Muscle of leg (tissue), 11 donors: Measurements from ENCODE around the gene KCNMA1. TPM values are rescaled to one million over a fixed set of nuclear protein-coding genes. Genes with fewer than 3 reads are reported as not detected.

Experiments used
- DNase-seq: peaks from one replicate; pipeline ENCODE4 v3.0.0; 2013
- H3K27ac ChIP-seq: one replicate; pipeline ENCODE4 v1.5.1; 2013; ENCODE audit warnings: mild to moderate bottlenecking, low read length, control low read depth
- H3K27me3 ChIP-seq: one replicate; pipeline ENCODE4 v1.6.1; 2013; ENCODE audit warnings: low read length; ENCODE audit not compliant: control insufficient read depth, insufficient read depth
- H3K36me3 ChIP-seq: one replicate; pipeline ENCODE4 v1.6.1; 2013; ENCODE audit warnings: low read length; ENCODE audit not compliant: control insufficient read depth, insufficient read depth
- H3K4me1 ChIP-seq: one replicate; pipeline ENCODE4 v1.6.1; 2013; ENCODE audit warnings: low read length; ENCODE audit not compliant: control insufficient read depth, insufficient read depth
- H3K4me3 ChIP-seq: one replicate; pipeline ENCODE4 v1.5.1; 2013; ENCODE audit warnings: low read length, control low read depth
- H3K9me3 ChIP-seq: replicated peaks from 2 replicates; pipeline ENCODE4 v1.6.1; 2013; ENCODE audit warnings: low read depth, low read length; ENCODE audit not compliant: control insufficient read depth
- WGBS: methylation state at CpG from one replicate; pipeline ENCODE4 v1.1.5; 2013; ENCODE audit warnings: missing lambda C conversion rate; ENCODE audit not compliant: insufficient coverage; 5-methylcytosine and 5-hydroxymethylcytosine counted together
- polyA plus RNA-seq, 8 donors: library from polyadenylated mRNA; unstranded; fragments of 120-200 nt; gene quantifications; one replicate each; pipeline versions ENCODE4 v1.2.1 to v1.2.3, GENCODE V29; 2013; ENCODE audit warnings: inconsistent platforms in 1 of 8, low replicate concordance in 1 of 8; ENCODE audit not compliant: insufficient read length in 8 of 8, insufficient read depth in 1 of 8
- total RNA-seq: library from RNA; stranded (reverse); fragments of 120-200 nt; gene quantifications from one replicate; pipeline ENCODE4 v1.2.4, GENCODE V29; 2013

The KCNMA1 gene
- total and polyA plus RNA-seq, 9 donors: 12.7 to 23.3 (median 18.2) TPM

DNA sequence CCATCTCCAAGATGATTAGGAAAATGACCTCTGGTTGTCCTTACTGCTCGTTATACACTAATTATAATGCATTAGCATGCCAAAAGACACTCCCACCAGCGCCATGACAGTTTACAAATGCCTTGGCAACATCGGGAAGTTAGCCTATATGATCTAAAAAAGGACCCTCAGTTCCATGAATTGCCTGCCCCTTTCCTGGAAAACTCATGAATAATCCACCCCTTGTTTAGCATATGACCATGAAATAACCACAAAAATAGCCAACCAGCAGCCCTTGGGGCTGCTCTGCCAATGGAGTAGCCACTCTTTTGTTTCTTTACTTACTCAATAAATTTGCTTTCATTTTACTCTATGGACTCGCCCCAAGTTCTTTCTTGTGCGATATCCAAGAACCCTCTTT is 41.6 kb upstream of the KCNMA1 start:
- no peaks in the 10 kb centered on the region for H3K4me1 ChIP-seq
- 87% methylated on average over 5 of the region's 5 CpGs for WGBS

GRCh38 chr10:77678146-77678545 is 40.5 kb upstream of the KCNMA1 start:
- Histone ChIP-seq H3K4me1 (no peaks in the 10 kb centered on the region), H3K27ac (no peak overlapping the region), H3K9me3 (no peaks in the 10 kb centered on the region), H3K27me3 (no peaks in the 10 kb centered on the region), H3K4me3 (no peak overlapping the region), H3K36me3 (no peaks in the 10 kb centered on the region)
- DNase-seq: no peak
- WGBS: 79% methylated on average over 2 of the region's 3 CpGs

More for the DNA sequence above, 41.6 kb upstream of the KCNMA1 start:
- no peak overlapping the region for H3K4me3 ChIP-seq
- no peaks in the 10 kb centered on the region for H3K36me3 ChIP-seq
- no peak for DNase-seq
- H3K27me3 ChIP-seq: no peaks in the 10 kb centered on the region
- no peaks in the 10 kb centered on the region for H3K9me3 ChIP-seq
- H3K27ac ChIP-seq: no peak overlapping the region

GRCh38 chr10:77675347-77675746 is 37.7 kb upstream of the KCNMA1 start:
- H3K27me3 ChIP-seq: peaks cover 10% of the 10 kb centered on the region
- DNase-seq: no peak
- no peaks in the 10 kb centered on the region for H3K36me3 ChIP-seq
- H3K9me3 ChIP-seq: no peaks in the 10 kb centered on the region
- 70% methylated on average over 2 of the region's 4 CpGs for WGBS
- no peaks in the 10 kb centered on the region for H3K4me1 ChIP-seq
- no peak overlapping the region for H3K4me3 ChIP-seq
- no peak overlapping the region for H3K27ac ChIP-seq

GRCh38 chr10:77673515-77674140 is 36.0 kb upstream of the KCNMA1 start:
- H3K27ac ChIP-seq: no peak overlapping the region
- DNase-seq: no peak
- no peaks in the 10 kb centered on the region for H3K36me3 ChIP-seq
- no peak overlapping the region for H3K4me3 ChIP-seq
- 89% methylated on average over 3 of the region's 6 CpGs for WGBS
- no peaks in the 10 kb centered on the region for H3K4me1 ChIP-seq
- H3K27me3 ChIP-seq: peaks cover 10% of the 10 kb centered on the region
- no peaks in the 10 kb centered on the region for H3K9me3 ChIP-seq

- H3K4me3 ChIP-seq: no peak overlapping the region
- no peak overlapping the region for H3K27ac ChIP-seq
- no peaks in the 10 kb centered on the region for H3K36me3 ChIP-seq
- H3K9me3 ChIP-seq: no peaks in the 10 kb centered on the region
- no peaks in the 10 kb centered on the region for H3K4me1 ChIP-seq
- H3K27me3 ChIP-seq: peaks cover 10% of the 10 kb centered on the region
- 100% methylated on average over 1 of the region's 2 CpGs for WGBS
- no peak for DNase-seq
Measured at GRCh38 chr10:77673101-77673500, 35.5 kb upstream of the KCNMA1 start.

GRCh38 chr10:77671594-77672252 is 34.1 kb upstream of the KCNMA1 start:
- Histone ChIP-seq H3K4me1 (no peaks in the 10 kb centered on the region), H3K4me3 (no peak overlapping the region), H3K27me3 (peaks cover 10% of the 10 kb centered on the region), H3K36me3 (no peaks in the 10 kb centered on the region), H3K9me3 (no peaks in the 10 kb centered on the region), H3K27ac (no peak overlapping the region)
- WGBS: 79% methylated on average over 5 of the region's 10 CpGs
- DNase-seq: no peak

DNA sequence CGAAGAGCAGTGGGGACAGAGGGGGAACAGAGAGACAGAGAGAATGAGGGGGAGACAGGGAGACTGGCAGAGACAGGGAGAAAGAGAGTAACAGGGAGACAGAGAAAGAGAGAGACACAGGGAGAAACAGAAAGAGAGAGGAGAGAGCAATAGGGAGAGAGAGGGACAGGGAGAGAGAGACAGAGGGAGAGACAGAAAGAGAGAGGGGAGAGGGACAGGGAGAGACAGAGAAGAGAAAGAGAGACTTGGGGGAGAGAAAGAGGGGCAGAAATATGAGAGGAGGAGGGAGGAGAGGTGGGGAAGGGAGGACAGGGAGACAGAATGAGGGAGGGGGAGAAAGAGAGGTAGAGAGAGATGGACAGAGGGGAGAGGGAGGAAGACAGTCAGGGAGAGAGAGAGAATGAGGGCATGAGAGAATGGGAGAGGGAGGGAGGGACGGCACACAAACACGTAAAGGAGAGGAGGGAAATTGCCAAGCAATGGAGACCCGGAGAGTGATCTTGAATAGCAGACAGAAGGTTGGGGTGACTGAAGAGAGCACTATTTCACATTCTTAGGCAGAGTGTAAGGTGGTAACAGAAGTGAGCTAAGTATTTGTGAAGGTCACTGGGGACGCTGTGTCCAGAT is 33.3 kb upstream of the KCNMA1 start:
- Histone ChIP-seq H3K9me3 (no peaks in the 10 kb centered on the region), H3K27ac (no peak overlapping the region), H3K36me3 (no peaks in the 10 kb centered on the region), H3K27me3 (peaks cover 12% of the 10 kb centered on the region), H3K4me1 (no peaks in the 10 kb centered on the region), H3K4me3 (no peak overlapping the region)
- WGBS: 40% methylated on average over 5 of the region's 5 CpGs
- DNase-seq: no peak

DNA sequence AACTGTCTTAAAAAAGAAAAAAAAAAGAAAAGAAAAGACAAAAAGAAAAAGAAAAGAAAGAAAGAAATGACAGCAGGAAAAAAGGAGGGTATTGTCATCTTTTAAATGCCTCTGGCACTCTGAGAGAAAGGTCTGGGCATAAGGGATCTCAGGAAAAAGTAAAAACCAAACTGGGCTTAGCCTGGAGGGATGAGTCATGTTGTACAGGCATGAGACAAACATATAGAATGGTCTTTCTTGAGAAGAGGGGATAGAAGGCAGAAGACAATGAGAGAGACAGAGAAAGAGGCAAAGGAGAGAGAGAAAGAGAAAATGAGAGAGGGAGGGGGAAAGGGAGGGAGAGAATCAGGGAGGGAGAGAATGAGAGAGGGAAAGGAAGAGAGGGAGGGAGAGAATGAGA is 32.3 kb upstream of the KCNMA1 start:
- Histone ChIP-seq H3K36me3 (no peaks in the 10 kb centered on the region), H3K27ac (no peak overlapping the region), H3K9me3 (no peaks in the 10 kb centered on the region), H3K4me3 (no peak overlapping the region), H3K4me1 (no peaks in the 10 kb centered on the region), H3K27me3 (peaks cover 12% of the 10 kb centered on the region)
- no peak for DNase-seq

DNA sequence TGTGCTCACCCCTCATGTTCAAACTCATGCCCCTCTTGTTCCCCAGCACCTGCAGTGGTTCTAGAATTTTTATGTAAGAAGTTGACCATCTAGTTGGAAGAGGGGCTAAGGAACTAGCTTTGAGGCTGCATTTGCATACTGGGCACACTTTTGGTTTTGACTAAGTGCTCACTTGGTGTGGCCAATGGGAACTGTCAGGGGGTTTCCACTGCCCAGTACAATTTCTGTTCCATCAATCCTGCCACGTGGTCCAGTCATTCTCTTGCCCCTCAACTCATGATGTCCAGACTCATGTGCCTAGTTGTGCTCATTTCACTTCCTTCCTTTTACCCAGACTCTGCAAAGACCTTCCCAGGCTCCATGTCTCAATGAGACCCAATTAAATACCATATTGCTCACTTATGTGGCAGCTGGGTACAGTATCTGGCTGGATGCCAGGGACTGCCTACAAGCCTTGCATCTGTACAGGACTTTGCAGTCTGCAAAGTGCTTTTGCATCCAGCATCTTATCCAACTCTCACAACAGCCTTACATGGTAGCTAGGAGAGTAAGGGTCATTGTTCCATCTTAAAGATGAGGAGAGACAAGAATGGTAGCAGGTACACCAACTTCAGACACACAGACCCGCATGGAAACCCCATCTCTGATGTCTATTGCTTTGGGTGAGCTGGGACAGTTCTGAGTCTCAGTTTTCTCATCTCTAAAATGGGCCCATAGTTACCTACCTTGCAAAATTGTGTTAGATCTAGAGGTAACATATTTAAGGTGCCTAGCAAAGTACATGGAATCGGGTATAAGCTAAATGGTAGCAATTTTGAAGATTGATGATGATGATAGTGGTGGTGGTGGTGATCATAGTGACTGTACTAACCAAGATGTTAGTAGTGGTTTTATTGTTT is 30.1 kb upstream of the KCNMA1 start:
- no peak for DNase-seq
- H3K4me3 ChIP-seq: no peak overlapping the region
- WGBS: 77% methylated on average over 1 of the region's 3 CpGs
- no peaks in the 10 kb centered on the region for H3K9me3 ChIP-seq
- no peaks in the 10 kb centered on the region for H3K36me3 ChIP-seq
- no peaks in the 10 kb centered on the region for H3K4me1 ChIP-seq
- H3K27me3 ChIP-seq: peaks cover 12% of the 10 kb centered on the region
- no peak overlapping the region for H3K27ac ChIP-seq

GRCh38 chr10:77666821-77667220 is 29.2 kb upstream of the KCNMA1 start:
- Histone ChIP-seq H3K36me3 (no peaks in the 10 kb centered on the region), H3K4me1 (no peaks in the 10 kb centered on the region), H3K27ac (no peak overlapping the region), H3K4me3 (no peak overlapping the region), H3K9me3 (no peaks in the 10 kb centered on the region), H3K27me3 (peaks cover 16% of the 10 kb centered on the region)
- no peak for DNase-seq
- 80% methylated on average over 1 of the region's 2 CpGs for WGBS
